OCI-LY3 (cell line): ENCODE measurements around the gene RPS29.

Experiments used
- CTCF ChIP-seq: fragments of 200-600, 300-600 bp; sonication (generic); IDR thresholded peaks from 2 replicates; pipeline ENCODE4 v1.5.1; 2014; ENCODE audit warnings: antibody characterized with exemption, low read length, low read depth
- EZH2phosphoT487 ChIP-seq: fragments of 200-600 bp; shearing (Covaris generic); IDR thresholded peaks from 2 replicates; pipeline ENCODE4 v1.6.1; 2018; ENCODE audit warnings: antibody characterized with exemption, mixed run types, low read depth

DNA sequence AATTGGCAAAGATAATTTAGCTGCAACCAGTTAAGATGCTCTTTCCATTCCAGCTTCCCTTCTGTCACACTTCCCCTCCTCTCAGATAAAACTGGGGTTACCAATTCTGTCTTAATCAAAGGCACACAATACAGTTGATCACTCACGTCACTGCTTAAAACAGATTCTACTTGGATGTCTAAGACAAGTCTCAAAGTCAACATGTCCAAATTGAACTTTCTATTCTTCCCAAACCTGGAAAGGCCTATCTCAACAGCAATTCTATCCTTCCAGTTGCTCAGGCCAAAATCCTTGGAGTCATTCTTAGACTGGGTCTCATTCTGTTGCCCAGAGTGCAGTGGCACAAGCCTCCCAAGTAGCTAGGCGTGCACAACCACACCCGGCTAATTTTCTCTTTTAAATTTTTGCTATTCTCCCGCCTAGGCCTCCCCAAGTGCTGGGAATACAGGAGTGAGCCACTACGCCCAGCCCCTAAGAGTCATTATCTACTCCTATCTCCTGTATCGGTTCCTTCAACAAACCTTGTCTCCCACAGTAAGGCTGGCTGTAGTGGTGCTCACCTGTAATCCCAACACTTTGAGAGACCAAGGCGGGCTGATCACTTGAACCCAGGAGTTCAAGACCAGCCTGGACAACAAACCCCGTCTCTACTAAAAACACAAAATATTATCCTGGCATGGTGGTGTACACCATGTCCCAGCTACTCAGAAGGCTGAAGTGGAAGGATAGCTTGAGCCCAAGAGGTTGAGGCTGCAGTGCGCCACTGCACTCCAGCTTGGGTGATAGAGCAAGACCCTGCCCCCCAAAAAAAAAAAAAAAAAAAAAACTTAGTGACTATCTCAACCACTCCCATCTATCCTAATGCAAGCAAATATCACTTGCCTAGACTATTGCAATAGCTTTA, 4.7 kb downstream of the RPS29 start:
- TF ChIP-seq CTCF (no peak), EZH2phosphoT487 (no peak)
